Measurements from ENCODE around the gene BRD8.
"Not testable (repeated sequence)": the region's sequence is repeated elsewhere in the genome, so short reads cannot be mapped to it uniquely, and the experiment has no call there.

The BRD8 gene

DNA sequence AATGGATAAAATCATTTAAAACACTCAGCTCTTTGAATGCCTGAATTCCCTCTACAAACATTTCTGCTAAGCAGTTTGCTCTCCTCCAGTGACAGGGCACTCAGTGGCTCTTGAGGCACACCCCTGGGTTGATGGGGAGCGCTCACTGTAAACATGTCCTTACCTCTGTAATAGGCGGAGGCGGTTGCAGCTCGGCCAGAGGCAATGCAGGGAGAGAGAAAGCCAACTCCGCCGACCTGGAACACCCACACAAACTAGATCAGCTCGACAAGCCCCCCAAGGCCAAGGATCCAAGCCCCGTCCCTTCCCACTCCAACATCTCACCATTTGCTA, 34.4 kb upstream of the BRD8 start:
- H3K4me3 ChIP-seq (replicated peaks; ENCODE audit: low read depth, low read length) = peak overlapping the region; percentile 100
- no peak for DNase-seq (ENCODE audit: extremely low read depth, low read depth)
- TF ChIP-seq, protein P1, sequence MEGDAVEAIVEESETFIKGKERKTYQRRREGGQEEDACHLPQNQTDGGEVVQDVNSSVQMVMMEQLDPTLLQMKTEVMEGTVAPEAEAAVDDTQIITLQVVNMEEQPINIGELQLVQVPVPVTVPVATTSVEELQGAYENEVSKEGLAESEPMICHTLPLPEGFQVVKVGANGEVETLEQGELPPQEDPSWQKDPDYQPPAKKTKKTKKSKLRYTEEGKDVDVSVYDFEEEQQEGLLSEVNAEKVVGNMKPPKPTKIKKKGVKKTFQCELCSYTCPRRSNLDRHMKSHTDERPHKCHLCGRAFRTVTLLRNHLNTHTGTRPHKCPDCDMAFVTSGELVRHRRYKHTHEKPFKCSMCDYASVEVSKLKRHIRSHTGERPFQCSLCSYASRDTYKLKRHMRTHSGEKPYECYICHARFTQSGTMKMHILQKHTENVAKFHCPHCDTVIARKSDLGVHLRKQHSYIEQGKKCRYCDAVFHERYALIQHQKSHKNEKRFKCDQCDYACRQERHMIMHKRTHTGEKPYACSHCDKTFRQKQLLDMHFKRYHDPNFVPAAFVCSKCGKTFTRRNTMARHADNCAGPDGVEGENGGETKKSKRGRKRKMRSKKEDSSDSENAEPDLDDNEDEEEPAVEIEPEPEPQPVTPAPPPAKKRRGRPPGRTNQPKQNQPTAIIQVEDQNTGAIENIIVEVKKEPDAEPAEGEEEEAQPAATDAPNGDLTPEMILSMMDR (IDR thresholded peaks at IDR 0.05; ENCODE audit: low read depth, low read length, missing control alignments) = no peak

DNA sequence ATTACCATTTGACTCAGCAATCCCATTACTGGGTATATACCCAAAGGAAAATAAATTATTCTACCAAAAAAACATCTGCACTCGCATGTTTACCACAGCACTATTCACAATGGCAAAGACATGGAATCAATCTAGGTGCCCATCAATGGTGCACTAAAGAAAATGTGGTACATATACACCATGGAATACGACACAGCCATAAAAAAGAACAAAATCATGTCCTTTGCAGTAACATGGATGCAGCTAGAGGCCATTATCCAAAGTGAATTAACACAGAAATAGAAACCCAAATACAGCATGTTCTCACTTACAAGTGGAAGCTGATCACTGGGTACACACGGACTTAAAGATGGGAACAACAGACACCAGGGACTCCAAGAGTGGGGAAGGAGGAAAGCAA, 32.6 kb upstream of the BRD8 start:
- TF ChIP-seq, protein P1 (IDR thresholded peaks at IDR 0.05; ENCODE audit: low read depth, low read length, missing control alignments) = no peak
- no peak for DNase-seq (ENCODE audit: extremely low read depth, low read depth)
- no peak overlapping the region for H3K4me3 ChIP-seq (replicated peaks; ENCODE audit: low read depth, low read length)

DNA sequence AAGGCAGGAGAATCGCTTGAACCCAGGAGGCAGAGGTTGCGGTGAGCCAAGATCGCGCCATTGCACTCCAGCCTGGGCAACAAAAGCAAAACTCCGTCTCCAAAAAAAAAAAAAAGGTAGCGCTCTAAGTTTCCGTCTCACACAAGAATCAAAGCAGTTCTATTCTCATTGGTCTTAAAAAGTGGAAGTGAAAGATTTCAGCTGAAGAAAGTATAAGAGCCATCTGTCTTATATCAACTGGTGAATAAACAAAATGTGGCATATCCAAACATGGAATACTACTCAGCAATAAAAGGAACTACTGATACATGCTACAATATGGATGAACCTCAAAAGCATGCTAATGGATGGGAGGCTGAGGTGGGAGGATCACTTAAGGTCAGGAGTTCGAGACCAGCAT, 15.4 kb upstream of the BRD8 start:
- DNase-seq (ENCODE audit: extremely low read depth, low read depth); H3K4me3 ChIP-seq (replicated peaks; ENCODE audit: low read depth, low read length): not testable (repeated sequence)

DNA sequence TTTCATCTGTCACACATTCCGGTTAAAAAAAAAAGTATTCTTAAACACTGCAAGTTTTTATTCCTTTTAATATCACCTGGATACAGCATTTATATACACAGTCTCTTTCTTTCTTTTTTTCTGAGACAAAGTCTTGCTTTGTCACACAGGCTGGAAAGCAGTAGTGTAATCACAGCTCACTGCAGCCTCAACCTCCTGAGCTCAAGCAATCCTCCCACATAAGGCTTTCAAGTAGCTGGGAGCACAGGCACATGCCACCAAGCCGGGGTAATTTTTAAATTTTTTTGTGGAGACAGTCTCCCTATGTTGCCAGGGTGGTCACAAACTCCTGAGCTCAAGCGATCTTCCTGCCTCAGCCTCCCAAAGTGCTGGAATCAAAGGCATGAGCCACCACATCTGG, 14.4 kb upstream of the BRD8 start:
- no peak overlapping the region for H3K4me3 ChIP-seq (replicated peaks; ENCODE audit: low read depth, low read length)
- TF ChIP-seq, protein P1 (IDR thresholded peaks at IDR 0.05; ENCODE audit: low read depth, low read length, missing control alignments) = no peak
- DNase-seq (ENCODE audit: extremely low read depth, low read depth) = no peak

DNA sequence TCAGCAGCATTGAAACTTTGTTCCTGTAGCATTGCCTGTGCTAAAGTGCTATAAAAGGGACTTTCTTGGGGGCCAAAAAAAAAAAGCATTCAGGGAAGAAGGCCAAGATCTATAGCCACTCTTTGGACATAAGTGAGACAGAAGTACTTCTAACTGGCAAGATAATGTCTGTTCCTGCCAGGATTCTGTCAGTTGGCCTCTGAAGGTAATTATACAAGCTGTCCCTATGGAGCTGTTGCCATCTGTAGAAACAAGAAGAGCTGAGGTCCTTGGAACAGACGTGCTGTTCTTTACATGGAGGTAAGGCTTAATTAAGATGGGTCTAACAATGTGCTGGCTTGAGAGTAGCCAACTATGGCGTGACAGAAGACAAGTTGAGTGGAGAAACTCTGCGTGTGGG, 10.2 kb upstream of the BRD8 start:
- H3K4me3 ChIP-seq (replicated peaks; ENCODE audit: low read depth, low read length) = no peak overlapping the region
- no peak for DNase-seq (ENCODE audit: extremely low read depth, low read depth)
- TF ChIP-seq, protein P1 (IDR thresholded peaks at IDR 0.05; ENCODE audit: low read depth, low read length, missing control alignments) = no peak

DNA sequence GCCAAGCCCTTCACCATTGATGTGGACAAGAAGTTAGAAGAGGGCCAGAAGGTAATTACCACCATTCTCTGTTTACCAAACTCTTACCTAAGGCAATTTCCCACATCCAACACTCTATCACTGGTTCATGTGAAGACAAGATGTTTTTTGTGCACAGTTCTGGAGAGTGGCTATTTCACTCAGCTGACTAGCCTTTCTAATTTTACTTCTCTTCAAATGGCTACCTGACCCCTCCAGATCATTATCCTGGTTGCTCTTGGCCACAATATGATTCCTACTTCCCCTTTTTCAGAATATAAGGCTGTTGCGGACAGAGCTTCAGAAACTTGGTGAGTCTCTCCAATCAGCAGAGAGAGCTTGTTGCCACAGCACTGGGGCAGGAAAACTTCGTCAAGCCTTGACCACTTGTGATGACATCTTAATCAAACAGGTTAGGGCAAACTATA, 7.6 kb upstream of the BRD8 start:
- no peak for DNase-seq (ENCODE audit: extremely low read depth, low read depth)
- TF ChIP-seq, protein P1 (IDR thresholded peaks at IDR 0.05; ENCODE audit: low read depth, low read length, missing control alignments) = no peak
- H3K4me3 ChIP-seq (replicated peaks; ENCODE audit: low read depth, low read length) = no peak overlapping the region

DNA sequence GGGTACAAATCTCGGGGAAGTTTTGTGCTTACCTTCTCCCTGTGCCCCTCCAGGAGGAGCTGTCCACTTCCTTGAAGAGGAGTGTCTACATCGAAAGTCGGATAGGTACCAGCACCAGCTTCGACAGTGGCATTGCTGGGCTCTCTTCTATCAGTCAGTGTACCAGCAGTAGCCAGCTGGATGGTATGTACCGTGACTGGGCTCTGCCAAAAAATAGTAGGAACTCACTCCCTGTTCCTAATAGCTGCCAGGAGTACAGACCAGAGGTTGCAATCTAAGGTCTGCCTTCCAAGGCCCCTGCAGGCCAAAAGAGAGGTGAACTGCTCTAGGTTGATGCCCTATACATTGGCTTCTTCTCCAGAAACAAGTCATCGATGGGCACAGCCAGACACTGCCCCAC, 4.4 kb upstream of the BRD8 start:
- no peak for DNase-seq (ENCODE audit: extremely low read depth, low read depth)

More for the DNA sequence above, 4.4 kb upstream of the BRD8 start:
- TF ChIP-seq, protein P1 (IDR thresholded peaks at IDR 0.05; ENCODE audit: low read depth, low read length, missing control alignments) = no peak
- no peak overlapping the region for H3K4me3 ChIP-seq (replicated peaks; ENCODE audit: low read depth, low read length)
